Neural cell (in vitro differentiated cells): ENCODE measurements around the gene DSN1.

ENCODE experiments used
- EP300 ChIP-seq: fragments of 450-650 bp; conservative IDR thresholded peaks from 2 replicates; pipeline ENCODE4 v1.6.1; 2014; ENCODE audit warnings: antibody characterized with exemption, mild to moderate bottlenecking, moderate library complexity; ENCODE audit not compliant: poor library complexity, severe bottlenecking
- EZH2 ChIP-seq: fragments of 200-600, 300-800 bp; shearing (Covaris generic), sonication (generic); IDR thresholded peaks from 2 replicates; pipeline ENCODE4 v1.6.1; 2014; ENCODE audit warnings: antibody characterized with exemption, low read length, borderline replicate concordance, mild to moderate bottlenecking; ENCODE audit not compliant: insufficient read depth, poor library complexity, severe bottlenecking
- MXI1 ChIP-seq: fragments of 450-650 bp; conservative IDR thresholded peaks from 2 replicates; pipeline ENCODE4 v1.6.1; 2014; ENCODE audit warnings: antibody characterized with exemption, mild to moderate bottlenecking; ENCODE audit not compliant: poor library complexity, severe bottlenecking
- POLR2AphosphoS5 ChIP-seq: IDR thresholded peaks from 2 replicates; pipeline ENCODE4 v1.6.1; 2012
- RAD21 ChIP-seq: fragments of 450-650 bp; conservative IDR thresholded peaks from 2 replicates; pipeline ENCODE4 v1.6.1; 2014; ENCODE audit warnings: antibody characterized with exemption, mild to moderate bottlenecking, moderate library complexity
- SMC3 ChIP-seq: fragments of 450-650 bp; conservative IDR thresholded peaks from 2 replicates; pipeline ENCODE4 v1.6.1; 2014; ENCODE audit warnings: antibody characterized with exemption, mild to moderate bottlenecking, moderate library complexity; ENCODE audit not compliant: poor library complexity
- TF ChIP-seq, protein P1 (sequence below): fragments of 450-650 bp; IDR thresholded peaks from 2 replicates; pipeline ENCODE4 v1.5.1; 2014; ENCODE audit warnings: antibody characterized with exemption, mild to moderate bottlenecking, moderate library complexity; ENCODE audit not compliant: poor library complexity, severe bottlenecking
- TF ChIP-seq, protein P2 (sequence below): IDR thresholded peaks from 2 replicates; pipeline ENCODE4 v1.6.1; 2012; ENCODE audit warnings: borderline replicate concordance

DNA sequence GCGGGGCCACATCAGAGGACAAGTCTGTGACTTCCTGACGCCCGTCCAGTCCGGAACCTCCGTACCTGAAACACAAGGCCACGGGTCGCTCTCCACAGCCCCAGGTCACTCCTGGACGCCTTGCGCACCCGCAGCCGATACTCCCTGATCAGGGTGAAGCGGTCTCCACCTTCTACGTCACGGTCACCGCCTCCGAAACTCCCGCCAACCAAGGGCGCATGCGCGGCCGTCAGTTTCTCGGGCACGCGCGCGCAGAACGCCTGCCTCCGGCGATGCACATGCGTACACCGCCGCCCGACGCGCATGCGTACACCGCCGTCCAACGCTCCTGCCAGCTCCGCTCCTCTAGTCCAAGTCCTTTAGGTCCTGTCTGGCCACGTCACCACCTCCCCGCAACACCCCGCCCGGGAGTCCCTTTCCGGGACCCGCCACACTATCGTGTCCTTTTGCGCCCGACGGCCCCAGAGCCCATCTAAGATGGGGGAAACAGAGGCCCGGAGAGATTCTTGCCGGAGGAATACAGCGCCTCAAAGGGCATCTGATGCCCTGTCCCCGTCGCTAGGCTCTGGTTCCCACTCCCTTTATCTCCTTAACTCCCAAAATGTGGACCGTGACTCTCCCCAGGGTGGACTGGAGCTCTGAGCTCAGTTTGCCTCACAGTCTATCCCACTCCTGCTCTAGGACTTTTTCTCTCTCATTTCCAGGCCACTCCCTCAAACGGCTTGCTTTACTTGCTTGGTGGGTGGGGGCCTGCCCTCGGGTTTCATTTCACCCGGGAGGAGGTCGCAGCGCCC is at the start of gene DSN1:
- TF ChIP-seq, protein P1, sequence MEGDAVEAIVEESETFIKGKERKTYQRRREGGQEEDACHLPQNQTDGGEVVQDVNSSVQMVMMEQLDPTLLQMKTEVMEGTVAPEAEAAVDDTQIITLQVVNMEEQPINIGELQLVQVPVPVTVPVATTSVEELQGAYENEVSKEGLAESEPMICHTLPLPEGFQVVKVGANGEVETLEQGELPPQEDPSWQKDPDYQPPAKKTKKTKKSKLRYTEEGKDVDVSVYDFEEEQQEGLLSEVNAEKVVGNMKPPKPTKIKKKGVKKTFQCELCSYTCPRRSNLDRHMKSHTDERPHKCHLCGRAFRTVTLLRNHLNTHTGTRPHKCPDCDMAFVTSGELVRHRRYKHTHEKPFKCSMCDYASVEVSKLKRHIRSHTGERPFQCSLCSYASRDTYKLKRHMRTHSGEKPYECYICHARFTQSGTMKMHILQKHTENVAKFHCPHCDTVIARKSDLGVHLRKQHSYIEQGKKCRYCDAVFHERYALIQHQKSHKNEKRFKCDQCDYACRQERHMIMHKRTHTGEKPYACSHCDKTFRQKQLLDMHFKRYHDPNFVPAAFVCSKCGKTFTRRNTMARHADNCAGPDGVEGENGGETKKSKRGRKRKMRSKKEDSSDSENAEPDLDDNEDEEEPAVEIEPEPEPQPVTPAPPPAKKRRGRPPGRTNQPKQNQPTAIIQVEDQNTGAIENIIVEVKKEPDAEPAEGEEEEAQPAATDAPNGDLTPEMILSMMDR = no peak
- no peak for TF ChIP-seq EZH2
- TF ChIP-seq SMC3 = peak; percentile 36
- TF ChIP-seq, protein P2, sequence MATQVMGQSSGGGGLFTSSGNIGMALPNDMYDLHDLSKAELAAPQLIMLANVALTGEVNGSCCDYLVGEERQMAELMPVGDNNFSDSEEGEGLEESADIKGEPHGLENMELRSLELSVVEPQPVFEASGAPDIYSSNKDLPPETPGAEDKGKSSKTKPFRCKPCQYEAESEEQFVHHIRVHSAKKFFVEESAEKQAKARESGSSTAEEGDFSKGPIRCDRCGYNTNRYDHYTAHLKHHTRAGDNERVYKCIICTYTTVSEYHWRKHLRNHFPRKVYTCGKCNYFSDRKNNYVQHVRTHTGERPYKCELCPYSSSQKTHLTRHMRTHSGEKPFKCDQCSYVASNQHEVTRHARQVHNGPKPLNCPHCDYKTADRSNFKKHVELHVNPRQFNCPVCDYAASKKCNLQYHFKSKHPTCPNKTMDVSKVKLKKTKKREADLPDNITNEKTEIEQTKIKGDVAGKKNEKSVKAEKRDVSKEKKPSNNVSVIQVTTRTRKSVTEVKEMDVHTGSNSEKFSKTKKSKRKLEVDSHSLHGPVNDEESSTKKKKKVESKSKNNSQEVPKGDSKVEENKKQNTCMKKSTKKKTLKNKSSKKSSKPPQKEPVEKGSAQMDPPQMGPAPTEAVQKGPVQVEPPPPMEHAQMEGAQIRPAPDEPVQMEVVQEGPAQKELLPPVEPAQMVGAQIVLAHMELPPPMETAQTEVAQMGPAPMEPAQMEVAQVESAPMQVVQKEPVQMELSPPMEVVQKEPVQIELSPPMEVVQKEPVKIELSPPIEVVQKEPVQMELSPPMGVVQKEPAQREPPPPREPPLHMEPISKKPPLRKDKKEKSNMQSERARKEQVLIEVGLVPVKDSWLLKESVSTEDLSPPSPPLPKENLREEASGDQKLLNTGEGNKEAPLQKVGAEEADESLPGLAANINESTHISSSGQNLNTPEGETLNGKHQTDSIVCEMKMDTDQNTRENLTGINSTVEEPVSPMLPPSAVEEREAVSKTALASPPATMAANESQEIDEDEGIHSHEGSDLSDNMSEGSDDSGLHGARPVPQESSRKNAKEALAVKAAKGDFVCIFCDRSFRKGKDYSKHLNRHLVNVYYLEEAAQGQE = peak; percentile 38
- TF ChIP-seq POLR2AphosphoS5 = peak; percentile 87
- peak; percentile 20 for TF ChIP-seq RAD21
- peak; percentile 87 for TF ChIP-seq MXI1
- no peak for TF ChIP-seq EP300
